NCI-H2196 treated with DMSO at 0.1 percent for 48 hours (cell line): ENCODE data around the gene CTDNEP1.

Experiments
- DNase-seq: peaks from one replicate; lab custom pipeline; 2025; ENCODE audit not compliant: unreplicated experiment; lab: John Stamatoyannopoulos, UW

CTDNEP1 gene

GRCh38 chr17:7280519-7281073 is 29.1 kb upstream of the CTDNEP1 start:
- peak; percentile 83 for DNase-seq

GRCh38 chr17:7279448-7279847 is 27.9 kb upstream of the CTDNEP1 start:
- DNase-seq, result no peak

GRCh38 chr17:7266784-7267183 is 15.2 kb upstream of the CTDNEP1 start:
- no peak for DNase-seq

- no peak for DNase-seq
Observed at GRCh38 chr17:7263801-7264078, 12.2 kb upstream of the CTDNEP1 start.

- DNase-seq, result peak; percentile 10
Observed at GRCh38 chr17:7262935-7263800, 11.6 kb upstream of the CTDNEP1 start.

GRCh38 chr17:7262192-7262934 is 10.8 kb upstream of the CTDNEP1 start, which contains the start of gene CLDN7:
CLDN7 (minus strand) TSS chr17:7262478; CDS start chr17:7262043, 435 bp downstream.
- DNase-seq, result peak; percentile 53

- DNase-seq, result no peak
Observed at GRCh38 chr17:7261379-7262191, 10.1 kb upstream of the CTDNEP1 start.

GRCh38 chr17:7260651-7261378 is 9.3 kb upstream of the CTDNEP1 start:
- no peak for DNase-seq

- no peak for DNase-seq
Observed at GRCh38 chr17:7260151-7260550, 8.6 kb upstream of the CTDNEP1 start.

- no peak for DNase-seq
Observed at GRCh38 chr17:7259555-7259889, 8.0 kb upstream of the CTDNEP1 start.

- no peak for DNase-seq
Observed at GRCh38 chr17:7258731-7259554, 7.4 kb upstream of the CTDNEP1 start.

- DNase-seq, result no peak
Observed at GRCh38 chr17:7256766-7257456, 5.4 kb upstream of the CTDNEP1 start.

- DNase-seq, result no peak
Observed at GRCh38 chr17:7254511-7254910, 3.0 kb upstream of the CTDNEP1 start.

GRCh38 chr17:7253082-7253481 is 1.5 kb upstream of the CTDNEP1 start:
- no peak for DNase-seq

- DNase-seq, result peak; percentile 58
Observed at GRCh38 chr17:7252176-7253043, 876 bp upstream of the CTDNEP1 start, which contains the start of gene ELP5. ELP5 (plus strand) TSS chr17:7252215; CDS start chr17:7252551, 336 bp downstream.

- DNase-seq, result no peak
Observed at GRCh38 chr17:7250695-7251627, 573 bp downstream of the CTDNEP1 start.

GRCh38 chr17:7249830-7250229 is 1.7 kb downstream of the CTDNEP1 start:
- DNase-seq, result no peak
